ENCODE data around the gene MTF1.

Gene MTF1

DNA sequence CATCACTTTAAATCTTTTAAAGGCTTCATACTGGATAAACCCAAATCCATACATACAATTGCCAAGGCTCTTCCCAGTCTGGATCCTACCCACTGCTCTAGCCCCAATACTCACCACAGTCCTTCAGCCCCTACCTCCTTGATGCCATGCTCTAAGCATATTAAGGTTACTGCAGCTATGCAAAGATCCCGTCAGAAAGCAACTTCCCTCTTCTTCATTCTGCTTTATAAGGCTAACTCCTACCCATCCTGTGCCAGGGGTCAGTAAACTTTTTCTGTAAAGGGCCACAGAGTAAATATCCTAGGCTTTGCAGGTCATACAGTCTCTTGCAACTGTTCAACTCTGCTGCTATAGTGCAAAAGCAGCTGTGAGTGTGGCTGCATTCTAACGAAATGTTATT is 34.3 kb upstream of the MTF1 start:
- DNase-seq (ENCODE audit: low read depth), result no peak
- TF ChIP-seq, protein P1, sequence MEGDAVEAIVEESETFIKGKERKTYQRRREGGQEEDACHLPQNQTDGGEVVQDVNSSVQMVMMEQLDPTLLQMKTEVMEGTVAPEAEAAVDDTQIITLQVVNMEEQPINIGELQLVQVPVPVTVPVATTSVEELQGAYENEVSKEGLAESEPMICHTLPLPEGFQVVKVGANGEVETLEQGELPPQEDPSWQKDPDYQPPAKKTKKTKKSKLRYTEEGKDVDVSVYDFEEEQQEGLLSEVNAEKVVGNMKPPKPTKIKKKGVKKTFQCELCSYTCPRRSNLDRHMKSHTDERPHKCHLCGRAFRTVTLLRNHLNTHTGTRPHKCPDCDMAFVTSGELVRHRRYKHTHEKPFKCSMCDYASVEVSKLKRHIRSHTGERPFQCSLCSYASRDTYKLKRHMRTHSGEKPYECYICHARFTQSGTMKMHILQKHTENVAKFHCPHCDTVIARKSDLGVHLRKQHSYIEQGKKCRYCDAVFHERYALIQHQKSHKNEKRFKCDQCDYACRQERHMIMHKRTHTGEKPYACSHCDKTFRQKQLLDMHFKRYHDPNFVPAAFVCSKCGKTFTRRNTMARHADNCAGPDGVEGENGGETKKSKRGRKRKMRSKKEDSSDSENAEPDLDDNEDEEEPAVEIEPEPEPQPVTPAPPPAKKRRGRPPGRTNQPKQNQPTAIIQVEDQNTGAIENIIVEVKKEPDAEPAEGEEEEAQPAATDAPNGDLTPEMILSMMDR (IDR thresholded peaks at IDR 0.05; ENCODE audit: insufficient read depth, low read depth, low read length, missing control alignments), result no peak
- no peak overlapping the region for H3K4me3 ChIP-seq (ENCODE audit: low read length)

DNA sequence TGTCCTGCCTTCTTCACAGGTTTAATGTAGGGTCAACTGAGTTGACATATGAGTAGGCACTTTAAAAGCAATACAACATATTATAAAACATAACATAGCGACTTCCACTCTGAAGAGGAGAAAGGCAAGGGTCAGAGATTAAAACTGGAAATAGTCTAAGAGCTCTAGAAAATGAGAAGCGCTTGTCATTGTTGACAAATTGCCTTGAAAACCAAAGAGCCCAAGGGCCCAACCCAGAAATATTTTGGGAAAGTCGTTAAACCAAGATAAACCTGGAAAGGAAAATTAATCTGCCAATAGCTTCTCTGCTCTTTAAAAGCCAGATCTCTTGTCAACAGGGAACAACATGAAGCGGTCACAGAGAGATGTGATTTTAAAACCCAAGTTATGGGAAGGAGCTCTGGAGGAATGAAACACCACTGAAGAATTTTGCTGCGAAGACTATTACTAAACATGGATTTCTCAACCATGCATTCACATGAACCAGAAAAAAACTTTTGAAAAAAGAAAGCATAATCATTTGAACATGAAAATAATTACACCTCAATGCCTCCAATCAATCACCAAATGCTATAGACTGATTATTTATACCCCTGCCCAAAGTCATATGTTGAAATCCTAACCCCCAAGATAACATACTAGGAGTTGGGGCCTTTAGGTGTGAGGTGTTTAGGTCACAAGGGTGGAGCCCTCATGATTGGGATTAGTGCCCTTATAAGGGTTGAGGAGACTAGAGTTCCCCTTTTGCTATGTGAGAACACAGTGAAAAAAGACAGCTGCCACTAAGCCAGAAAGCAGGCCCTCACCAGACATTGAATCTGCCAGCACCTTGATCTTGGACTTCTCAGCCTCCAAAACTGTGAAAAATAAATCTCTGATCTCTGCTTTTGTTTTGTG is 33.0 kb upstream of the MTF1 start:
- TF ChIP-seq, protein P1 (IDR thresholded peaks at IDR 0.05; ENCODE audit: insufficient read depth, low read depth, low read length, missing control alignments), result no peak
- DNase-seq (ENCODE audit: low read depth), result peak; percentile 30

GRCh38 chr1:37890378-37891014 is 31.1 kb upstream of the MTF1 start:
- TF ChIP-seq, protein P1 (IDR thresholded peaks at IDR 0.05; ENCODE audit: insufficient read depth, low read depth, low read length, missing control alignments), result peak; percentile 41
- H3K4me3 ChIP-seq (ENCODE audit: low read length), result no peak overlapping the region
- DNase-seq (ENCODE audit: low read depth), result peak; percentile 66

More for the DNA sequence above, 33.0 kb upstream of the MTF1 start:
- no peak overlapping the region for H3K4me3 ChIP-seq (ENCODE audit: low read length)

- DNase-seq (ENCODE audit: low read depth), result no peak
- no peak overlapping the region for H3K4me3 ChIP-seq (ENCODE audit: low read length)
- TF ChIP-seq, protein P1 (IDR thresholded peaks at IDR 0.05; ENCODE audit: insufficient read depth, low read depth, low read length, missing control alignments), result no peak
These were observed 28.8 kb upstream of the MTF1 start for GRCh38 chr1:37888022-37888700.

GRCh38 chr1:37884145-37884544 is 24.8 kb upstream of the MTF1 start:
- TF ChIP-seq, protein P1 (IDR thresholded peaks at IDR 0.05; ENCODE audit: insufficient read depth, low read depth, low read length, missing control alignments), result no peak
- H3K4me3 ChIP-seq (ENCODE audit: low read length), result no peak overlapping the region
- DNase-seq (ENCODE audit: low read depth), result no peak

DNA sequence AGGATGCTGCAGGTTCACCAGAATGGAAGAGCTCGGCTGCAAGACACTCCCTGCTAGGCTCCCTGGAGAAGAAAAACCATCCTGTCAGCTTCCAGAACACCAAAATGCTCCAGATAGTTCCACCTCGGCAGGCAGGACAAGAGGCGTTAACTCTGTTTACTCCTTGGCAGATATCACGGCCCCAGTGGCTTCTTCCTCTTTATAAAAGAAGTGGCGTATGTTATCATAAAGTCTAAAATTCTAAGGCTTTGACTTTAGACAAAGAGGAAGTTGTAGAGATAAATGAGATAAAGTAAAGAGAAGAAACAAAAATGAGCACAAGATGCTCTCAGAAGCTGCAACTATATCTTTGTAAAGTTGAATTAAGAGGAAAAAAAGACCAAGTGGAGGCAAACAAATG is 24.3 kb upstream of the MTF1 start:
- no peak for DNase-seq (ENCODE audit: low read depth)
- no peak overlapping the region for H3K4me3 ChIP-seq (ENCODE audit: low read length)
- TF ChIP-seq, protein P1 (IDR thresholded peaks at IDR 0.05; ENCODE audit: insufficient read depth, low read depth, low read length, missing control alignments), result no peak

Measured in epithelial cell of esophagus (primary cell).